HG02840 (cell line): ENCODE data around the gene CALCOCO2.

Experiments used
- ATAC-seq: cut with Tn5 transposase; IDR thresholded peaks from one replicate; pipeline ENCODE4 v1.9.1; 2021; ENCODE audit warnings: mild to moderate bottlenecking, moderate library complexity, moderate number of reproducible peaks; ENCODE audit not compliant: unreplicated experiment, low FRiP score

CALCOCO2 gene

DNA sequence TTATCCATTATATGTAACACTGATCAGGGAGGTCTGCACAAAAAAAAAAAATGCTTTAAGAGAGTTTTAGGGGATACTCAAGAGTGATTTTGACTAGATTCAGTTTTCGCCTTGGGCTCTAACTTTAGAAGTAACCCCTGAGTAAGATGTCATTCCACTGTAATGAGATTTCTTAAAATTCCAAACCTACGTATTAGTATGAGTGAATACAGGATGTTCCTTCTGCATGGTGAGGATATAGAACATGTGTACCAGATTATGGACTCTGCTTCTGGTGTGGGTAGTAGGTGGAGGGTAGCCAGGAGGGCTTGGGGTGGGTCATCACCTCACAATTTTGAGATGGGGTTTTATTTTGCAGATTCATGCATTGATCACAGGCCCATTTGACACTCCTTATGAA lies 81.6 kb downstream of the CALCOCO2 start:
- no peak for ATAC-seq
